Suprapubic skin (tissue), 4 donors: ENCODE measurements around the gene PLEKHG7.

Source experiments
- EP300 ChIP-seq: sonication (generic); formaldehyde crosslinking; IDR thresholded peaks from one replicate; pipeline ENCODE4 v1.6.1; 2017; ENCODE audit warnings: antibody characterized with exemption
- POLR2A ChIP-seq, 2 donors: fragments of 450-650 bp; IDR thresholded peaks; one replicate each; pipeline ENCODE4 v1.6.1; 2017; ENCODE audit warnings: antibody characterized with exemption in 2 of 2, mild to moderate bottlenecking in 2 of 2, moderate library complexity in 2 of 2
- POLR2AphosphoS5 ChIP-seq, 3 donors: sonication (generic); formaldehyde crosslinking; IDR thresholded peaks; one replicate each; pipeline ENCODE4 v1.6.1; 2017; ENCODE audit warnings: antibody characterized with exemption in 3 of 3
- TF ChIP-seq, protein P1 (sequence below), 2 donors: fragments of 200-600 bp in 1 of 2; fragments of 450-650 bp in 1 of 2; sonication (generic) in 1 of 2; IDR thresholded peaks; one replicate each; pipeline ENCODE4 v1.5.1; 2016 to 2019; ENCODE audit warnings: antibody characterized with exemption in 2 of 2, mild to moderate bottlenecking in 1 of 2, moderate library complexity in 1 of 2

DNA sequence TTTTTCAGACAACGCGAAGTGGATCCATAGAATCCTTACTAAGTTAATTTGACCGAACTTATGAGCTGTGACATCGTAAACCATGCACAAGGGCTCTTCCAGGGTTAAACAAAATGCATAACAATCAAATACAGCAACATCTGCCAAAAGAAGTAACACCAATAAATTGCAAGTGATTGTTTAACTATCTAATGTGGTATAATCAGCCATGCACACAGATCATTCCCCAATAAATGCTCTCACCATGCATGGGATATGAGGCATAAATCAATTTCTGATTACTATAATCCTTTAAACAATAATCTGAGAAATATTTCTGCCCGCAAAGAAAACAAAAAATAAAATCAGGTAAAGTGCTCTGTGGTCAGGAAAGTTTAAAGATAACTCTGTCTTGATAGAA is 7.7 kb upstream of the PLEKHG7 start:
- TF ChIP-seq EP300 = no peak
- TF ChIP-seq, protein P1, sequence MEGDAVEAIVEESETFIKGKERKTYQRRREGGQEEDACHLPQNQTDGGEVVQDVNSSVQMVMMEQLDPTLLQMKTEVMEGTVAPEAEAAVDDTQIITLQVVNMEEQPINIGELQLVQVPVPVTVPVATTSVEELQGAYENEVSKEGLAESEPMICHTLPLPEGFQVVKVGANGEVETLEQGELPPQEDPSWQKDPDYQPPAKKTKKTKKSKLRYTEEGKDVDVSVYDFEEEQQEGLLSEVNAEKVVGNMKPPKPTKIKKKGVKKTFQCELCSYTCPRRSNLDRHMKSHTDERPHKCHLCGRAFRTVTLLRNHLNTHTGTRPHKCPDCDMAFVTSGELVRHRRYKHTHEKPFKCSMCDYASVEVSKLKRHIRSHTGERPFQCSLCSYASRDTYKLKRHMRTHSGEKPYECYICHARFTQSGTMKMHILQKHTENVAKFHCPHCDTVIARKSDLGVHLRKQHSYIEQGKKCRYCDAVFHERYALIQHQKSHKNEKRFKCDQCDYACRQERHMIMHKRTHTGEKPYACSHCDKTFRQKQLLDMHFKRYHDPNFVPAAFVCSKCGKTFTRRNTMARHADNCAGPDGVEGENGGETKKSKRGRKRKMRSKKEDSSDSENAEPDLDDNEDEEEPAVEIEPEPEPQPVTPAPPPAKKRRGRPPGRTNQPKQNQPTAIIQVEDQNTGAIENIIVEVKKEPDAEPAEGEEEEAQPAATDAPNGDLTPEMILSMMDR (IDR thresholded peaks at IDR 0.05) = no peak
- no peak for TF ChIP-seq POLR2A (IDR thresholded peaks at IDR 0.05)
- TF ChIP-seq POLR2AphosphoS5 (IDR thresholded peaks at IDR 0.05) = no peak
